Amygdala (tissue), 56 donors: ENCODE results near the gene BSDC1.

Experiments used
- DNase-seq, 56 donors: peaks; one replicate each; lab custom pipeline; 2025; lab: John Stamatoyannopoulos, UW

Gene BSDC1

DNA sequence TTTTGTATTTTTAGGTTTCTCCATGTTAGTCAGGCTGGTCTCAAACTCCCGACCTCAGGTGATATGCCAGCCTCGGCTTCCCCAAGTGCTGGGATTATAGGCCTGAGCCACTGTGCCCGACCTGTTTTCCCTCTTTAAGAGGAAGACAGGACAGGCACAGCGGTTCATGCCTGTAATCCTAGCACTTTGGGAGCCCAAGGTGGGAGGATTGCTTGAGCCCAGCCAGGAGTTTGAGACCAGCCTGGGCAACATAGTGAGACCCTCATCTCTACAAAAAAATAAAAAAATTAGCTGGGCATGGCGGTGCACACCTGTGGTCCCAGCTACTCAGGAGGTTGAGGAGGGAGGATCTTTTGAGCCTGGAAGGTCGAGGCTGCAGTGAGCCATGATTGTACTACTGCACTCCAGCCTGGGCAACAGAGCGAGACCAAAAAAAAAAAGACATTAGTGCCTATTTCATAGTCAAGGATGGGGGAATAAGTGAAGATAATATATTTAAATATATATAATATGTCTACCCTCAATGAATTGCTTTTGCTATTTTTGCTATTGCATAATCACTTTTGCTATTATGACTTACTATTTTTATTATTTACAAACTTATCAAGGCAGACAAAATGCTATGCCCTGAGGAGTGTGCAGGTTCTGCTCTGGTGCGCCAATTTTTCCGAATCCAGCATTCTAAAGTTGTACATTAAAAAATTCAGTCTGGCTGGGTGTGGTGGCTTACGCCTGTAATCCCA is 75.9 kb downstream of the BSDC1 start:
- DNase-seq, result no peak

DNA sequence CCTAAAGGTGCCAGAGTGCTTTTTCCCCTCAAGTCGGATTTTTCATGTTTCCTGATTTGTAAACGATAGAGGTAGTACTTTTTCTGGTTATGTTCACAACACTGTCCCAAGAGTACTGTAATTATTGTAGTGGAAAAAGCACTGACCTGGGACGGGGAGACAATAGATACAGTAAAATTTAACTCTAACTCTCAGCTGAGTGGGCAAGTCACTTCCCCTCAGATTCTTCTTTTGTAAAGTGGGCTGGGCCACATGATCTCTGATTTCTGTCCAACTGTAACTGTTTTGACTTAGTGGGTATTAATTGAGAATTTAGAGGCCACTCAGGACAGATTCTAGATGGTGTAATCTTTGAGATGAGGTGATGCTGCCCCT is 77.4 kb downstream of the BSDC1 start:
- DNase-seq, result no peak
